Mammary epithelial cell (primary cell): Measurements from ENCODE around the gene SLFNL1.

Experiments
- EZH2 ChIP-seq: IDR thresholded peaks from 2 replicates; pipeline ENCODE4 v1.6.1; 2012; ENCODE audit warnings: low read length, inconsistent platforms, borderline replicate concordance
- TF ChIP-seq, protein P1 (sequence below), 2 donors: IDR thresholded peaks in 1 of 2; conservative IDR thresholded peaks in 1 of 2; 2 replicates each; pipeline ENCODE4 v1.5.1; 2011 to 2012; ENCODE audit warnings: inconsistent platforms in 2 of 2, low read length in 2 of 2, mild to moderate bottlenecking in 2 of 2, control low read depth in 1 of 2, low read depth in 1 of 2; ENCODE audit not compliant: insufficient read depth in 1 of 2; ENCODE audit errors: extremely low read depth in 1 of 2

DNA sequence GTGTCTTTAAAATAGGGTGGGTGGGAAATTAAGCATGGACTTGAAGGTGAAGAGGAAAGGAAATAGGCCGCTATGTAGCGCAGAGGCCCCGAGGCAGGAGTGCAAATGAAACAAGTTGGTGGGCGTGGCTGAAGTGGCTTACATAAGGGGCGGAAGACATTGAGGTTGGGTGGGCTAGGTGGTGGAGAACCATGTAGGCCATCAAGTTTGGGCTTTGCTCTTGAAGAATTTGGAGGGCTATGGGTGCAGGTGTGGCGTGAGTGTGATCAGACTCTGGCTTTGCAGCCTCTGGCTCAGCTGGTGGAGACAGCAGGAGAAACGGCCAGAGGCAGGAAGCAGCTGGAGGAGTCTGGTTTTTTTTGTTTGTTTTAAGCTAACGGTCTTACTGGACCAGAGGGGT lies 6.7 kb downstream of the SLFNL1 start:
- TF ChIP-seq, protein P1, sequence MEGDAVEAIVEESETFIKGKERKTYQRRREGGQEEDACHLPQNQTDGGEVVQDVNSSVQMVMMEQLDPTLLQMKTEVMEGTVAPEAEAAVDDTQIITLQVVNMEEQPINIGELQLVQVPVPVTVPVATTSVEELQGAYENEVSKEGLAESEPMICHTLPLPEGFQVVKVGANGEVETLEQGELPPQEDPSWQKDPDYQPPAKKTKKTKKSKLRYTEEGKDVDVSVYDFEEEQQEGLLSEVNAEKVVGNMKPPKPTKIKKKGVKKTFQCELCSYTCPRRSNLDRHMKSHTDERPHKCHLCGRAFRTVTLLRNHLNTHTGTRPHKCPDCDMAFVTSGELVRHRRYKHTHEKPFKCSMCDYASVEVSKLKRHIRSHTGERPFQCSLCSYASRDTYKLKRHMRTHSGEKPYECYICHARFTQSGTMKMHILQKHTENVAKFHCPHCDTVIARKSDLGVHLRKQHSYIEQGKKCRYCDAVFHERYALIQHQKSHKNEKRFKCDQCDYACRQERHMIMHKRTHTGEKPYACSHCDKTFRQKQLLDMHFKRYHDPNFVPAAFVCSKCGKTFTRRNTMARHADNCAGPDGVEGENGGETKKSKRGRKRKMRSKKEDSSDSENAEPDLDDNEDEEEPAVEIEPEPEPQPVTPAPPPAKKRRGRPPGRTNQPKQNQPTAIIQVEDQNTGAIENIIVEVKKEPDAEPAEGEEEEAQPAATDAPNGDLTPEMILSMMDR (conservative IDR thresholded peaks at IDR 0.05 in 1 of 2, IDR thresholded peaks at IDR 0.05 in 1 of 2; ENCODE audit: extremely low read depth in 1 of 2, insufficient read depth in 1 of 2, low read depth in 1 of 2, low read length in 2 of 2) = no peak
- no peak for TF ChIP-seq EZH2
